Ishikawa (cell line): ENCODE data around the gene TNNI3.

Source experiments
- CREB1 ChIP-seq: IDR thresholded peaks from 2 replicates; pipeline ENCODE4 v1.6.1; 2012; ENCODE audit warnings: low read depth
- EGR1 ChIP-seq: IDR thresholded peaks from 2 replicates; pipeline ENCODE4 v1.6.1; 2012
- EP300 ChIP-seq: IDR thresholded peaks from 2 replicates; pipeline ENCODE4 v1.6.1; 2012; ENCODE audit warnings: borderline replicate concordance
- FOXM1 ChIP-seq: IDR thresholded peaks from 2 replicates; pipeline ENCODE4 v1.6.1; 2012; ENCODE audit warnings: low read depth, borderline replicate concordance
- MAX ChIP-seq: IDR thresholded peaks from 2 replicates; pipeline ENCODE4 v1.6.1; 2012
- RAD21 ChIP-seq: IDR thresholded peaks from 2 replicates; pipeline ENCODE4 v1.6.1; 2012; ENCODE audit warnings: low read depth
- TAF1 ChIP-seq: IDR thresholded peaks from 2 replicates; pipeline ENCODE4 v1.6.1; 2012; ENCODE audit warnings: low read depth, mild to moderate bottlenecking
- TCF12 ChIP-seq: IDR thresholded peaks from 2 replicates; pipeline ENCODE4 v1.6.1; 2012; ENCODE audit warnings: low read depth
- YY1 ChIP-seq: IDR thresholded peaks from 2 replicates; pipeline ENCODE4 v1.6.1; 2012; ENCODE audit warnings: low read depth

DNA sequence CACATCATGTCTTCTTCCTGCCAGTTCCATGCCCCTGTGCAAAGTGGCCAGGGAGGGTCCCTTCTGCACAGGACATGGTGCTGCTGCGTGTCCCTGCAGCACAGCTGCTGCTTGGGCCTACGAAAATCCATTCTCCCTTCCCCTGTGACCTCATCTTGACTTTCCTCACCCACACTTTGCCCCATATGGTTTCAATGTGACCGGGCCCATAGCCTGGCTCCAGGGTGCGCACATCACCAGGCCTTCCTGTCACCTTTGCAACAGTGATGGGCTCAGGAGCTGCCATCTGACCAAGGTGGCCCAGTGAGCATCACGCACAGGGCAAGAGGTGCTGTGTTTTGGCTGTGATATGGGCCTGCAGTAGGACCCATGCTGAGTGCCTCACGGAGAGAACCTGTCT is 50.9 kb downstream of the TNNI3 start:
- TF ChIP-seq FOXM1 (no peak), EP300 (no peak), CREB1 (no peak), TAF1 (no peak), TCF12 (no peak), YY1 (no peak), RAD21 (no peak), EGR1 (no peak), MAX (no peak)
